ENCODE data around the gene SLC30A2. TPM values are rescaled to one million over a fixed set of nuclear protein-coding genes. Genes with fewer than 3 reads are reported as not detected.
A peak's percentile ranks its signal among the peaks of the same experiment; 100 is the strongest.

The SLC30A2 gene
- total and polyA plus RNA-seq, 2 of the 13 experiments (the other 11 are each of a cell fraction or from before 2014, with no cell fraction given): not detected

DNA sequence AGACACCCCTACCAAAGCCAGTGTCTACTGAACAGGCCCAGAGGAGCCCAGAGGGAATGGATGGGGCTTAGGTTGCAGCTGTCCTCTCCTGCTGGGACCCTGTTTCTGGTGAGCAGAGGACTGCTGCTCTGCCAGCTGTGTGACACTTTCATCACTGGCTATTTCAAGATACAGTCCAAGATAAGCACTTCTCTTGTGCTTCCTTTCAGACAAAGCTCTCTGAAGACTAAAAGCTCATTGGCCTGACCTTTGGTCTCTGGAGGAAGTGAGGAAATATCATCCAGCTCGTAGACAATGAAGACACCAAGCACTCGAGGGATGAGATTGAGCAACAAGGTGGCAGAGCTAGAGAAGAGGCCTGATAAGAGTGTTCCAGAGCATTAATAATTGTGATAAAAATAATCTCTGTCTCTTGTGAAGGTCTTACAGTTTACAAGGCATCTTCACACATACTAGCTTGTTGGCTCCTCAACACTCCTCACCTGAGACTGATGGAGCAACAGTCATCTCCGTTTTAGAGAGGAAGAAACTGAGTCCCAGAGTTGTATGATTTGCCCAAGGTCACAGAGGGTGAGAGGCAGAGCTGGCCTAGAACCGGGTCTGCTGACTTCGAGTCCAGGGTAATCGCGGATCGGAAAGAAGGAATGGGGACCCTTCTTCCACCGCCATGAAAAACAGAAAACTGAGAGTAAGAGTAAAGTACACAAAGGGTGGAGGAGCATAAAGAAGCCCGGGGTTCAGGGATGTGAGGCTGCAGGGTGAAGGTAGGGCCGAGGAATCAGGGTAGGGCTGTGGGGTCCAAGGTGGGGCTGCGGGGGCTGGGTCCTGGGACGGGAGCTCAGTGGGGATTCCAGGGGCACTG is 48.7 kb downstream of the SLC30A2 start (continued):
- TF ChIP-seq HOXA9 (CRISPR knock-in tag; IDR thresholded peaks at IDR 0.05; ENCODE audit: borderline replicate concordance): no peak
- TF ChIP-seq, protein P1, sequence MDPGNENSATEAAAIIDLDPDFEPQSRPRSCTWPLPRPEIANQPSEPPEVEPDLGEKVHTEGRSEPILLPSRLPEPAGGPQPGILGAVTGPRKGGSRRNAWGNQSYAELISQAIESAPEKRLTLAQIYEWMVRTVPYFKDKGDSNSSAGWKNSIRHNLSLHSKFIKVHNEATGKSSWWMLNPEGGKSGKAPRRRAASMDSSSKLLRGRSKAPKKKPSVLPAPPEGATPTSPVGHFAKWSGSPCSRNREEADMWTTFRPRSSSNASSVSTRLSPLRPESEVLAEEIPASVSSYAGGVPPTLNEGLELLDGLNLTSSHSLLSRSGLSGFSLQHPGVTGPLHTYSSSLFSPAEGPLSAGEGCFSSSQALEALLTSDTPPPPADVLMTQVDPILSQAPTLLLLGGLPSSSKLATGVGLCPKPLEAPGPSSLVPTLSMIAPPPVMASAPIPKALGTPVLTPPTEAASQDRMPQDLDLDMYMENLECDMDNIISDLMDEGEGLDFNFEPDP (CRISPR knock-in tag; conservative IDR thresholded peaks at IDR 0.05): no peak
- no peak for TF ChIP-seq ZNF234 (CRISPR knock-in tag; conservative IDR thresholded peaks at IDR 0.05)
- TF ChIP-seq ZNF724P (CRISPR knock-in tag; IDR thresholded peaks at IDR 0.05; ENCODE audit: borderline replicate concordance): no peak
- no peak for TF ChIP-seq TOE1 (CRISPR knock-in tag; IDR thresholded peaks at IDR 0.05)
- TF ChIP-seq ZNF10 (CRISPR knock-in tag; IDR thresholded peaks at IDR 0.05; ENCODE audit: borderline replicate concordance, low read depth): no peak
- TF ChIP-seq ZNF749 (CRISPR knock-in tag; IDR thresholded peaks at IDR 0.05; ENCODE audit: borderline replicate concordance): no peak
- peak; percentile 66 for TF ChIP-seq ISL2 (CRISPR knock-in tag; IDR thresholded peaks at IDR 0.05)
- TF ChIP-seq, protein P2, sequence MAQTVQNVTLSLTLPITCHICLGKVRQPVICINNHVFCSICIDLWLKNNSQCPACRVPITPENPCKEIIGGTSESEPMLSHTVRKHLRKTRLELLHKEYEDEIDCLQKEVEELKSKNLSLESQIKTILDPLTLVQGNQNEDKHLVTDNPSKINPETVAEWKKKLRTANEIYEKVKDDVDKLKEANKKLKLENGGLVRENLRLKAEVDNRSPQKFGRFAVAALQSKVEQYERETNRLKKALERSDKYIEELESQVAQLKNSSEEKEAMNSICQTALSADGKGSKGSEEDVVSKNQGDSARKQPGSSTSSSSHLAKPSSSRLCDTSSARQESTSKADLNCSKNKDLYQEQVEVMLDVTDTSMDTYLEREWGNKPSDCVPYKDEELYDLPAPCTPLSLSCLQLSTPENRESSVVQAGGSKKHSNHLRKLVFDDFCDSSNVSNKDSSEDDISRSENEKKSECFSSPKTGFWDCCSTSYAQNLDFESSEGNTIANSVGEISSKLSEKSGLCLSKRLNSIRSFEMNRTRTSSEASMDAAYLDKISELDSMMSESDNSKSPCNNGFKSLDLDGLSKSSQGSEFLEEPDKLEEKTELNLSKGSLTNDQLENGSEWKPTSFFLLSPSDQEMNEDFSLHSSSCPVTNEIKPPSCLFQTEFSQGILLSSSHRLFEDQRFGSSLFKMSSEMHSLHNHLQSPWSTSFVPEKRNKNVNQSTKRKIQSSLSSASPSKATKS (CRISPR knock-in tag; IDR thresholded peaks at IDR 0.05): no peak
- no peak for TF ChIP-seq EZH2 (conservative IDR thresholded peaks at IDR 0.05; ENCODE audit: low read depth, low read length)
- TF ChIP-seq ZSCAN12 (CRISPR knock-in tag; IDR thresholded peaks at IDR 0.05): no peak
- TF ChIP-seq NONO (IDR thresholded peaks at IDR 0.05): no peak
- peak; percentile 72 for TF ChIP-seq NONO (CRISPR knock-in tag; conservative IDR thresholded peaks at IDR 0.05)
- 0 out of 2 replicates have a peak, but pooled peaks have one; percentile 39 for TF ChIP-seq RCOR2 (CRISPR knock-in tag; IDR thresholded peaks at IDR 0.05)
- peak; percentile 0 for TF ChIP-seq CBX1 (IDR thresholded peaks at IDR 0.05; ENCODE audit: low read depth)
- no peak for TF ChIP-seq ZNF766 (CRISPR knock-in tag; IDR thresholded peaks at IDR 0.05; ENCODE audit: borderline replicate concordance)
- peak; percentile 91 for TF ChIP-seq ETV5 (CRISPR knock-in tag; IDR thresholded peaks at IDR 0.05; ENCODE audit: borderline replicate concordance)
- TF ChIP-seq POLR2AphosphoS5 (IDR thresholded peaks at IDR 0.05; ENCODE audit: low read depth, low read length): peak; percentile 49
- TF ChIP-seq, protein P3, sequence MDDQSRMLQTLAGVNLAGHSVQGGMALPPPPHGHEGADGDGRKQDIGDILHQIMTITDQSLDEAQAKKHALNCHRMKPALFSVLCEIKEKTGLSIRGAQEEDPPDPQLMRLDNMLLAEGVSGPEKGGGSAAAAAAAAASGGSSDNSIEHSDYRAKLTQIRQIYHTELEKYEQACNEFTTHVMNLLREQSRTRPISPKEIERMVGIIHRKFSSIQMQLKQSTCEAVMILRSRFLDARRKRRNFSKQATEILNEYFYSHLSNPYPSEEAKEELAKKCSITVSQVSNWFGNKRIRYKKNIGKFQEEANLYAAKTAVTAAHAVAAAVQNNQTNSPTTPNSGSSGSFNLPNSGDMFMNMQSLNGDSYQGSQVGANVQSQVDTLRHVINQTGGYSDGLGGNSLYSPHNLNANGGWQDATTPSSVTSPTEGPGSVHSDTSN (CRISPR knock-in tag; IDR thresholded peaks at IDR 0.05; ENCODE audit: borderline replicate concordance): no peak
- no peak for TF ChIP-seq ZNF101 (CRISPR knock-in tag; IDR thresholded peaks at IDR 0.05; ENCODE audit: borderline replicate concordance, low read depth)
- TF ChIP-seq ISX (CRISPR knock-in tag; conservative IDR thresholded peaks at IDR 0.05): no peak
- TF ChIP-seq MAZ (IDR thresholded peaks at IDR 0.05; ENCODE audit: borderline replicate concordance, low read depth, low read length): no peak
- no peak for TF ChIP-seq MAZ (CRISPR knock-in tag; IDR thresholded peaks at IDR 0.05; ENCODE audit: low read depth)
- TF ChIP-seq, protein P4, sequence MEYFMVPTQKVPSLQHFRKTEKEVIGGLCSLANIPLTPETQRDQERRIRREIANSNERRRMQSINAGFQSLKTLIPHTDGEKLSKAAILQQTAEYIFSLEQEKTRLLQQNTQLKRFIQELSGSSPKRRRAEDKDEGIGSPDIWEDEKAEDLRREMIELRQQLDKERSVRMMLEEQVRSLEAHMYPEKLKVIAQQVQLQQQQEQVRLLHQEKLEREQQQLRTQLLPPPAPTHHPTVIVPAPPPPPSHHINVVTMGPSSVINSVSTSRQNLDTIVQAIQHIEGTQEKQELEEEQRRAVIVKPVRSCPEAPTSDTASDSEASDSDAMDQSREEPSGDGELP (IDR thresholded peaks at IDR 0.05; ENCODE audit: borderline replicate concordance, low read depth): peak; percentile 82
- TF ChIP-seq SP4 (CRISPR knock-in tag; IDR thresholded peaks at IDR 0.05): 0 out of 2 replicates have a peak, but pooled peaks have one; percentile 21
